SK-N-SH treated with all-trans-retinoic acid at 6 μM for 48 hours (cell line): ENCODE results near the gene TSPAN15.

Source experiments
- ARNTL ChIP-seq: fragments of 450-650 bp; formaldehyde crosslinking; IDR thresholded peaks from 2 replicates; pipeline ENCODE4 v1.5.0; 2020; ENCODE audit warnings: low read depth, mild to moderate bottlenecking, moderate library complexity, borderline replicate concordance
- BACH2 ChIP-seq: fragments of 250-450 bp; sonication (Bioruptor Pico); IDR thresholded peaks from 2 replicates; pipeline ENCODE4 v1.9.0; 2021; ENCODE audit warnings: mild to moderate bottlenecking, borderline replicate concordance
- CSDC2 ChIP-seq: fragments of 250-450 bp; sonication (Bioruptor Pico); IDR thresholded peaks from 2 replicates; pipeline ENCODE4 v1.5.0; 2020; ENCODE audit warnings: mild to moderate bottlenecking, moderate library complexity
- PATZ1 ChIP-seq: fragments of 250-450 bp; sonication (Bioruptor Pico); IDR thresholded peaks from 2 replicates; pipeline ENCODE4 v1.8.0; 2020; ENCODE audit warnings: mild to moderate bottlenecking, moderate library complexity, borderline replicate concordance
- PPARA ChIP-seq: fragments of 250-450 bp; sonication (Bioruptor Pico); IDR thresholded peaks from 2 replicates; pipeline ENCODE4 v1.5.0; 2020; ENCODE audit warnings: mild to moderate bottlenecking, borderline replicate concordance
- TCF4 ChIP-seq: fragments of 250-450 bp; sonication (Bioruptor Pico); IDR thresholded peaks from 2 replicates; pipeline ENCODE4 v1.8.0; 2021; ENCODE audit warnings: mild to moderate bottlenecking, moderate library complexity, borderline replicate concordance
- TOX ChIP-seq: fragments of 250-450 bp; sonication (Bioruptor Pico); IDR thresholded peaks from 2 replicates; pipeline ENCODE4 v1.8.0; 2021; ENCODE audit warnings: mild to moderate bottlenecking, moderate library complexity, borderline replicate concordance
- TSHZ2 ChIP-seq: fragments of 250-450 bp; sonication (Bioruptor Pico); IDR thresholded peaks from 2 replicates; pipeline ENCODE4 v1.5.0; 2020; ENCODE audit warnings: mild to moderate bottlenecking, moderate library complexity
- ZFP3 ChIP-seq: fragments of 250-450 bp; sonication (Bioruptor Pico); IDR thresholded peaks from 2 replicates; pipeline ENCODE4 v1.5.0; 2020; ENCODE audit warnings: mild to moderate bottlenecking, moderate library complexity
- ZFP30 ChIP-seq: fragments of 450-650 bp; formaldehyde crosslinking; IDR thresholded peaks from 2 replicates; pipeline ENCODE4 v1.5.0; 2022; ENCODE audit warnings: mild to moderate bottlenecking, moderate library complexity
- ZNF70 ChIP-seq: fragments of 450-650 bp; formaldehyde crosslinking; IDR thresholded peaks from 2 replicates; pipeline ENCODE4 v1.5.0; 2020; ENCODE audit warnings: mild to moderate bottlenecking, moderate library complexity
- ZNF8 ChIP-seq: fragments of 450-650 bp; formaldehyde crosslinking; IDR thresholded peaks from 2 replicates; pipeline ENCODE4 v1.5.0; 2020; ENCODE audit warnings: mild to moderate bottlenecking, moderate library complexity
- TF ChIP-seq, protein P1 (sequence below): fragments of 250-450 bp; sonication (Bioruptor Pico); IDR thresholded peaks from 2 replicates; pipeline ENCODE4 v1.5.1; 2020; ENCODE audit warnings: low read depth, mild to moderate bottlenecking, moderate library complexity

GRCh38 chr10:69503896-69504265 is 52.6 kb downstream of the TSPAN15 start:
- no peak for TF ChIP-seq TSHZ2 (CRISPR knock-in tag)
- TF ChIP-seq ZFP30 = no peak
- TF ChIP-seq CSDC2 (CRISPR knock-in tag) = no peak
- TF ChIP-seq ZNF8 (CRISPR knock-in tag) = no peak
- no peak for TF ChIP-seq ARNTL
- no peak for TF ChIP-seq BACH2 (CRISPR knock-in tag)
- no peak for TF ChIP-seq PATZ1 (CRISPR knock-in tag)
- TF ChIP-seq, protein P1, sequence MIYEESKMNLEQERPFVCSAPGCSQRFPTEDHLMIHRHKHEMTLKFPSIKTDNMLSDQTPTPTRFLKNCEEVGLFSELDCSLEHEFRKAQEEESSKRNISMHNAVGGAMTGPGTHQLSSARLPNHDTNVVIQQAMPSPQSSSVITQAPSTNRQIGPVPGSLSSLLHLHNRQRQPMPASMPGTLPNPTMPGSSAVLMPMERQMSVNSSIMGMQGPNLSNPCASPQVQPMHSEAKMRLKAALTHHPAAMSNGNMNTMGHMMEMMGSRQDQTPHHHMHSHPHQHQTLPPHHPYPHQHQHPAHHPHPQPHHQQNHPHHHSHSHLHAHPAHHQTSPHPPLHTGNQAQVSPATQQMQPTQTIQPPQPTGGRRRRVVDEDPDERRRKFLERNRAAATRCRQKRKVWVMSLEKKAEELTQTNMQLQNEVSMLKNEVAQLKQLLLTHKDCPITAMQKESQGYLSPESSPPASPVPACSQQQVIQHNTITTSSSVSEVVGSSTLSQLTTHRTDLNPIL = no peak
- no peak for TF ChIP-seq TOX (CRISPR knock-in tag)
- no peak for TF ChIP-seq PPARA
- TF ChIP-seq ZFP3 (CRISPR knock-in tag) = no peak
- no peak for TF ChIP-seq TCF4 (CRISPR knock-in tag)
- TF ChIP-seq ZNF70 (CRISPR knock-in tag) = no peak
